Measurements from ENCODE around the gene XRCC2.

DNA sequence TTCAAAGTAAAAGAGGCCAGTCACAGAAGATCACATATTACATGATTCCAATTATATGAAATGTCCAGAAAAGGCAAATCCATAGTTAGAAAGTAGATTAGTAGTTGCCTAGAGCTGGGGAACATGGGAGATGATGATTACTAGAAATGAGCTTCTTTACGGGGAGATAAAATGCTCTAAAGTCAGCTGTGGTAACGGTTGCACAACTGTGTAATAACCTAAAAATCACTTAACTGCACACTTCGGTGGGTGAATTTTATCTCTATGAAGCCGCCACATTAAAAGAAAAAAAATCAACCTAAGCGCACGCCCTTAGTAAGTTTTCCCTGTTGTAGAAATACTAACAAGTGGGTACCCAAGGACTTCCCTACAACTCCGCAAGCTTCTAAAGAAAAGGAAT lies 15.9 kb downstream of the XRCC2 start:
- TF ChIP-seq POLR2A (IDR thresholded peaks at IDR 0.05; ENCODE audit: low read depth, low read length): no peak
- TF ChIP-seq CEBPB (IDR thresholded peaks at IDR 0.05; ENCODE audit: low read depth, low read length): no peak
- TF ChIP-seq CTCF (conservative IDR thresholded peaks at IDR 0.05; ENCODE audit: low read depth, low read length): no peak
- TF ChIP-seq NFE2L2 (IDR thresholded peaks at IDR 0.05; ENCODE audit: low read depth, low read length): no peak
- TF ChIP-seq RAD21 (IDR thresholded peaks at IDR 0.05; ENCODE audit: low read length): no peak
- TF ChIP-seq MXI1 (IDR thresholded peaks at IDR 0.05; ENCODE audit: borderline replicate concordance, low read depth, low read length): no peak
- no peak for TF ChIP-seq FOS (IDR thresholded peaks at IDR 0.05; ENCODE audit: low read depth, low read length)

Data from IMR-90 (cell line).